Measurements from ENCODE around the gene PIN1. TPM values are rescaled to one million over a fixed set of nuclear protein-coding genes. Genes with fewer than 3 reads are reported as not detected.
A peak's percentile ranks its signal among the peaks of the same experiment; 100 is the strongest.

Gene PIN1
- total and polyA plus RNA-seq, 2 of the 8 experiments (the other 6 are each of a cell fraction or from before 2014, with no cell fraction given), result 78.3 to 90.8 TPM

DNA sequence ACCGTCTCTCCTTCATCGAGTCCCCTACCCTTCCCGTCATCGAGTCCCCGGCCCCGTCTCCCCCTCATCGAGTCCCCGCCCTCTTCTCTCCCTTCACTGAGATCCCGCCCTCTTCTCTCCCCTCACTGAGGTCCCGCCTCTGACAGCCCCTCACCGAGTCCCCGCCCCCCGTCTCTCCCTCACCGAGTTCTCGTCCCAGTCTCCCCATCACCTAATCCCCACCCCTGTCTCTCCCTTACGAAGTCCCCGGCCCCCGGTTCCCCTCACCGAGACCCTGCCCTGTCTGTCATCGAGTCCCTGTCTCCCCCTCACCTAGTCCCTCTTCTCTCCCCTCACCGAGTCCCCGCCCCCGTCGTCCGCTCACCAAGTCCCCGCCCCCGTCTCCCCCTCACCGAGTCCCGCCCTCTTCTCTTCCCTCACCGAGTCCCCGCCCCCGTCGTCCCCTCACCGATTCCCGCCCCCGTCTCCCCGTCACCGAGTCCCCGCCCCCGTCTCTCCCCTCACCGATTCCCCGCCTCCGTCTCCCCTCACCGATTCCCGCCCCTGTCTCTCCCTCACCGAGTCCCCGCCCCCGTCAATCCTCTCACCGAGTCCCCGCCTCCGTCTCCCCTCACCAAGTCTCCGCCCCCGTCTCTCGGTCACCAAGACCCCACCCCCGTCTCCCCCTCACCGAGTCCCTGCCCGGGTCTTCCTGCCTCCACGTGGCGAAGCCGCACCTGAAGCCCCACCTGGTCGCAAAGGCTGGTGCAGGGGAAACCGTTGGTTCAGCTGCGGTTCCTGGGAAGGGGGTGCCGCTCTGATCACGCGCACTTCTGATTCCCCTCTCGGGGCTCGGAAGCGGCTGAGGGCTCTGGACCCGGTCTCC lies 42.7 kb upstream of the PIN1 start (continued):
- TF ChIP-seq, protein P1, sequence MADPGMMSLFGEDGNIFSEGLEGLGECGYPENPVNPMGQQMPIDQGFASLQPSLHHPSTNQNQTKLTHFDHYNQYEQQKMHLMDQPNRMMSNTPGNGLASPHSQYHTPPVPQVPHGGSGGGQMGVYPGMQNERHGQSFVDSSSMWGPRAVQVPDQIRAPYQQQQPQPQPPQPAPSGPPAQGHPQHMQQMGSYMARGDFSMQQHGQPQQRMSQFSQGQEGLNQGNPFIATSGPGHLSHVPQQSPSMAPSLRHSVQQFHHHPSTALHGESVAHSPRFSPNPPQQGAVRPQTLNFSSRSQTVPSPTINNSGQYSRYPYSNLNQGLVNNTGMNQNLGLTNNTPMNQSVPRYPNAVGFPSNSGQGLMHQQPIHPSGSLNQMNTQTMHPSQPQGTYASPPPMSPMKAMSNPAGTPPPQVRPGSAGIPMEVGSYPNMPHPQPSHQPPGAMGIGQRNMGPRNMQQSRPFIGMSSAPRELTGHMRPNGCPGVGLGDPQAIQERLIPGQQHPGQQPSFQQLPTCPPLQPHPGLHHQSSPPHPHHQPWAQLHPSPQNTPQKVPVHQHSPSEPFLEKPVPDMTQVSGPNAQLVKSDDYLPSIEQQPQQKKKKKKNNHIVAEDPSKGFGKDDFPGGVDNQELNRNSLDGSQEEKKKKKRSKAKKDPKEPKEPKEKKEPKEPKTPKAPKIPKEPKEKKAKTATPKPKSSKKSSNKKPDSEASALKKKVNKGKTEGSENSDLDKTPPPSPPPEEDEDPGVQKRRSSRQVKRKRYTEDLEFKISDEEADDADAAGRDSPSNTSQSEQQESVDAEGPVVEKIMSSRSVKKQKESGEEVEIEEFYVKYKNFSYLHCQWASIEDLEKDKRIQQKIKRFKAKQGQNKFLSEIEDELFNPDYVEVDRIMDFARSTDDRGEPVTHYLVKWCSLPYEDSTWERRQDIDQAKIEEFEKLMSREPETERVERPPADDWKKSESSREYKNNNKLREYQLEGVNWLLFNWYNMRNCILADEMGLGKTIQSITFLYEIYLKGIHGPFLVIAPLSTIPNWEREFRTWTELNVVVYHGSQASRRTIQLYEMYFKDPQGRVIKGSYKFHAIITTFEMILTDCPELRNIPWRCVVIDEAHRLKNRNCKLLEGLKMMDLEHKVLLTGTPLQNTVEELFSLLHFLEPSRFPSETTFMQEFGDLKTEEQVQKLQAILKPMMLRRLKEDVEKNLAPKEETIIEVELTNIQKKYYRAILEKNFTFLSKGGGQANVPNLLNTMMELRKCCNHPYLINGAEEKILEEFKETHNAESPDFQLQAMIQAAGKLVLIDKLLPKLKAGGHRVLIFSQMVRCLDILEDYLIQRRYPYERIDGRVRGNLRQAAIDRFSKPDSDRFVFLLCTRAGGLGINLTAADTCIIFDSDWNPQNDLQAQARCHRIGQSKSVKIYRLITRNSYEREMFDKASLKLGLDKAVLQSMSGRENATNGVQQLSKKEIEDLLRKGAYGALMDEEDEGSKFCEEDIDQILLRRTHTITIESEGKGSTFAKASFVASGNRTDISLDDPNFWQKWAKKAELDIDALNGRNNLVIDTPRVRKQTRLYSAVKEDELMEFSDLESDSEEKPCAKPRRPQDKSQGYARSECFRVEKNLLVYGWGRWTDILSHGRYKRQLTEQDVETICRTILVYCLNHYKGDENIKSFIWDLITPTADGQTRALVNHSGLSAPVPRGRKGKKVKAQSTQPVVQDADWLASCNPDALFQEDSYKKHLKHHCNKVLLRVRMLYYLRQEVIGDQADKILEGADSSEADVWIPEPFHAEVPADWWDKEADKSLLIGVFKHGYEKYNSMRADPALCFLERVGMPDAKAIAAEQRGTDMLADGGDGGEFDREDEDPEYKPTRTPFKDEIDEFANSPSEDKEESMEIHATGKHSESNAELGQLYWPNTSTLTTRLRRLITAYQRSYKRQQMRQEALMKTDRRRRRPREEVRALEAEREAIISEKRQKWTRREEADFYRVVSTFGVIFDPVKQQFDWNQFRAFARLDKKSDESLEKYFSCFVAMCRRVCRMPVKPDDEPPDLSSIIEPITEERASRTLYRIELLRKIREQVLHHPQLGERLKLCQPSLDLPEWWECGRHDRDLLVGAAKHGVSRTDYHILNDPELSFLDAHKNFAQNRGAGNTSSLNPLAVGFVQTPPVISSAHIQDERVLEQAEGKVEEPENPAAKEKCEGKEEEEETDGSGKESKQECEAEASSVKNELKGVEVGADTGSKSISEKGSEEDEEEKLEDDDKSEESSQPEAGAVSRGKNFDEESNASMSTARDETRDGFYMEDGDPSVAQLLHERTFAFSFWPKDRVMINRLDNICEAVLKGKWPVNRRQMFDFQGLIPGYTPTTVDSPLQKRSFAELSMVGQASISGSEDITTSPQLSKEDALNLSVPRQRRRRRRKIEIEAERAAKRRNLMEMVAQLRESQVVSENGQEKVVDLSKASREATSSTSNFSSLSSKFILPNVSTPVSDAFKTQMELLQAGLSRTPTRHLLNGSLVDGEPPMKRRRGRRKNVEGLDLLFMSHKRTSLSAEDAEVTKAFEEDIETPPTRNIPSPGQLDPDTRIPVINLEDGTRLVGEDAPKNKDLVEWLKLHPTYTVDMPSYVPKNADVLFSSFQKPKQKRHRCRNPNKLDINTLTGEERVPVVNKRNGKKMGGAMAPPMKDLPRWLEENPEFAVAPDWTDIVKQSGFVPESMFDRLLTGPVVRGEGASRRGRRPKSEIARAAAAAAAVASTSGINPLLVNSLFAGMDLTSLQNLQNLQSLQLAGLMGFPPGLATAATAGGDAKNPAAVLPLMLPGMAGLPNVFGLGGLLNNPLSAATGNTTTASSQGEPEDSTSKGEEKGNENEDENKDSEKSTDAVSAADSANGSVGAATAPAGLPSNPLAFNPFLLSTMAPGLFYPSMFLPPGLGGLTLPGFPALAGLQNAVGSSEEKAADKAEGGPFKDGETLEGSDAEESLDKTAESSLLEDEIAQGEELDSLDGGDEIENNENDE (IDR thresholded peaks at IDR 0.05; ENCODE audit: insufficient replicate concordance, low read length), result no peak
- TF ChIP-seq POLR2A (IDR thresholded peaks at IDR 0.05; ENCODE audit: control extremely low read depth in 1 of 2, low read depth in 2 of 2, low read length in 2 of 2) (peak in 1 of 2 experiments; percentile 80; a peak in 2 of 3 replicates), PHF8 (conservative IDR thresholded peaks at IDR 0.05; ENCODE audit: low read depth, low read length) (peak; percentile 78), JUND (IDR thresholded peaks at IDR 0.05; ENCODE audit: low read length) (no peak), CREB1 (IDR thresholded peaks at IDR 0.05) (0 out of 2 replicates have a peak, but pooled peaks have one; percentile 28), KDM4A (IDR thresholded peaks at IDR 0.05; ENCODE audit: low read depth, low read length, severe bottlenecking) (peak; percentile 65), EP300 (IDR thresholded peaks at IDR 0.05; ENCODE audit: borderline replicate concordance in 1 of 2, low read depth in 2 of 2, low read length in 2 of 2) (0 out of 3 replicates have a peak, but pooled peaks of 1 of the 2 experiments have one; percentile 45), SAP30 (IDR thresholded peaks at IDR 0.05; ENCODE audit: insufficient read depth, insufficient replicate concordance, low read length) (peak; percentile 76), SP2 (IDR thresholded peaks at IDR 0.05; ENCODE audit: low read length) (no peak)
